Nephron (organoid): ENCODE data around the gene FLOT1.
A peak's percentile ranks its signal among the peaks of the same experiment; 100 is the strongest.
"Not testable (repeated sequence)": the region's sequence is repeated elsewhere in the genome, so short reads cannot be mapped to it uniquely, and the experiment has no call there.

Experiments used
- H3K27ac Mint-ChIP-seq, 3 experiments: 2 replicates each; pipeline ENCODE4 v1.8.0; 2020; ENCODE audit warnings: mixed read lengths in 3 of 3, mild to moderate bottlenecking in 2 of 3, moderate library complexity in 1 of 3
- H3K27me3 Mint-ChIP-seq: 2 replicates; pipeline ENCODE4 v1.8.0; 2021; ENCODE audit warnings: low read depth, mild to moderate bottlenecking, moderate library complexity, mixed read lengths
- H3K36me3 Mint-ChIP-seq: 2 replicates; pipeline ENCODE4 v1.8.0; 2020; ENCODE audit warnings: low read depth, mixed read lengths
- H3K4me1 Mint-ChIP-seq: 2 replicates; pipeline ENCODE4 v1.8.0; 2020; ENCODE audit warnings: mixed read lengths
- H3K4me3 Mint-ChIP-seq, 3 experiments: 2 replicates each; pipeline ENCODE4 v1.8.0; 2020; ENCODE audit warnings: mild to moderate bottlenecking in 3 of 3, mixed read lengths in 3 of 3, moderate library complexity in 2 of 3
- H3K9me3 Mint-ChIP-seq: 2 replicates; pipeline ENCODE4 v1.8.0; 2020; ENCODE audit warnings: mixed read lengths
- TF ChIP-seq, protein P1 (sequence below), 3 experiments: fragments of 200-600 bp; sonication (generic); IDR thresholded peaks; one replicate each; pipeline ENCODE4 v1.5.0; 2021; ENCODE audit warnings: antibody characterized with exemption in 3 of 3; ENCODE audit not compliant: unreplicated experiment in 3 of 3

Gene FLOT1

DNA sequence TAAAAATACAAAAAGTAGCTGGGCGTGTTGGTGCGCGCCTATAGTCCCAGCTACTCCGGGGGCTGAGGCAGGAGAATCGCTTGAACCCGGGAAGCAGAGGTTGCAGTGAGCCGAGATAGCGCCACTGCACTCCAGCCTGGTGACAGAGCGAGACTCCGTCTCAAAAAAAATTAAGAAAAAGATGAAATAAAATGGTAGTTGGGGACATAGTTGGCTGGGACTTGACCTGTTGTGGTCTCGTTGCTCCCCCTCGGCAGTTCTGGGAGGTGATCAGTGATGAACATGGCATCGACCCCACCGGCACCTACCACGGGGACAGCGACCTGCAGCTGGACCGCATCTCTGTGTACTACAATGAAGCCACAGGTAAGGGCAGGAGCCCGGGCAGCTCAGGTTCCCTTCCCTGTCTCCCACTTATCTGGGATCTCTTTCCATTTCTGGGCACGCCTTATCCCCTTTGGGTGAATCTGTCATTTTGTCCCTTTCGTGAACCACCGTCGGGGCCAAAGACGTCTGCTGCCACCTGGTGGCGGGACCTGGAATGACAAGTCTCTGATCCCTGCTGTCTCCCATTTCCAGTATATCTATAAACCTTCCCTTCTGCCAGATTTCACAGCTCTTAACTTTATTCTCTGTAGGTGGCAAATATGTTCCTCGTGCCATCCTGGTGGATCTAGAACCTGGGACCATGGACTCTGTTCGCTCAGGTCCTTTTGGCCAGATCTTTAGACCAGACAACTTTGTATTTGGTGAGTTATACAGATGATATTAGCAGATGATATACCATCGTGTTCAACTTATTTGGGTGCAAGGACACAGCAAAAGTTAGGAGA, 20.0 kb downstream of the FLOT1 start:
- TF ChIP-seq, protein P1, sequence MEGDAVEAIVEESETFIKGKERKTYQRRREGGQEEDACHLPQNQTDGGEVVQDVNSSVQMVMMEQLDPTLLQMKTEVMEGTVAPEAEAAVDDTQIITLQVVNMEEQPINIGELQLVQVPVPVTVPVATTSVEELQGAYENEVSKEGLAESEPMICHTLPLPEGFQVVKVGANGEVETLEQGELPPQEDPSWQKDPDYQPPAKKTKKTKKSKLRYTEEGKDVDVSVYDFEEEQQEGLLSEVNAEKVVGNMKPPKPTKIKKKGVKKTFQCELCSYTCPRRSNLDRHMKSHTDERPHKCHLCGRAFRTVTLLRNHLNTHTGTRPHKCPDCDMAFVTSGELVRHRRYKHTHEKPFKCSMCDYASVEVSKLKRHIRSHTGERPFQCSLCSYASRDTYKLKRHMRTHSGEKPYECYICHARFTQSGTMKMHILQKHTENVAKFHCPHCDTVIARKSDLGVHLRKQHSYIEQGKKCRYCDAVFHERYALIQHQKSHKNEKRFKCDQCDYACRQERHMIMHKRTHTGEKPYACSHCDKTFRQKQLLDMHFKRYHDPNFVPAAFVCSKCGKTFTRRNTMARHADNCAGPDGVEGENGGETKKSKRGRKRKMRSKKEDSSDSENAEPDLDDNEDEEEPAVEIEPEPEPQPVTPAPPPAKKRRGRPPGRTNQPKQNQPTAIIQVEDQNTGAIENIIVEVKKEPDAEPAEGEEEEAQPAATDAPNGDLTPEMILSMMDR (IDR thresholded peaks at IDR 0.05; ENCODE audit: unreplicated experiment in 3 of 3), result peak; percentile 91 to 98 (median 95)
- peak overlapping the region; percentile 83 to 99 (median 97) for H3K27ac Mint-ChIP-seq
- H3K4me1 Mint-ChIP-seq, result peaks cover 51% of the 10 kb centered on the region
- no peaks in the 10 kb centered on the region for H3K9me3 Mint-ChIP-seq
- H3K4me3 Mint-ChIP-seq, result peak overlapping the region; percentile 99
- no peaks in the 10 kb centered on the region for H3K27me3 Mint-ChIP-seq
- peaks cover 51% of the 10 kb centered on the region for H3K36me3 Mint-ChIP-seq

- Mint-ChIP-seq H3K36me3 (peaks cover 50% of the 10 kb centered on the region), H3K27ac (peak overlapping the region; percentile 83 to 99 (median 97)), H3K4me1 (peaks cover 56% of the 10 kb centered on the region), H3K4me3 (peak overlapping the region; percentile 99)
- H3K9me3 Mint-ChIP-seq, H3K27me3 Mint-ChIP-seq: not testable (repeated sequence)
These were observed 20.5 kb downstream of the FLOT1 start for GRCh38 chr6:30722025-30722279.

GRCh38 chr6:30721198-30722024, 21.1 kb downstream of the FLOT1 start:
- Mint-ChIP-seq H3K36me3 (peaks cover 47% of the 10 kb centered on the region), H3K27ac (peak overlapping the region; percentile 97 to 99 (median 99)), H3K27me3 (no peaks in the 10 kb centered on the region), H3K9me3 (no peaks in the 10 kb centered on the region), H3K4me3 (peak overlapping the region; percentile 99), H3K4me1 (peaks cover 58% of the 10 kb centered on the region)
- TF ChIP-seq, protein P1 (IDR thresholded peaks at IDR 0.05; ENCODE audit: unreplicated experiment in 3 of 3), result peak; percentile 43 to 44 (median 44)

DNA sequence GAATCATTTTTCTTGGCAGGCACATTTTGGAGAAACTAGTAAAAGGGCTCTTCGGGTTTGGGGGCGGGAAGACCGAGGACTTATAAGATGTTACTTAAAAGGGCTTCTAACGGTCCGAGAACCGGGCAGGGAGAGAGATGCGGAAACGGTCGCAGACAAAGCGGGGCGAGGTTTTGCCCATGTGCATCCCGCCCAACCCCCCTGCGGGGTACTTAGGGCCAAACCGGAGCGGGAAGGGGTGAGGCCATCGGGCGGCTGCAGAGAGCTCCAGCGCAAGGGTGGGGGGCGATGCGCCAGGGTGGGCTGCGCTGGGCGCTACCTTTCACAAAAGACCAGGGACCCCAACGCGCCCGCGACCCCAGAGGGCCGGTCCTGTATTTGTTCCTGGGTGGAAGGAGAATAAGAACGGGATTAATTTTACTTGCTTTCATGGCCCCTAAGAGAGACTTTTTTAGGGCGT, 21.7 kb downstream of the FLOT1 start:
- Mint-ChIP-seq H3K27me3 (no peaks in the 10 kb centered on the region), H3K9me3 (no peaks in the 10 kb centered on the region)

DNA sequence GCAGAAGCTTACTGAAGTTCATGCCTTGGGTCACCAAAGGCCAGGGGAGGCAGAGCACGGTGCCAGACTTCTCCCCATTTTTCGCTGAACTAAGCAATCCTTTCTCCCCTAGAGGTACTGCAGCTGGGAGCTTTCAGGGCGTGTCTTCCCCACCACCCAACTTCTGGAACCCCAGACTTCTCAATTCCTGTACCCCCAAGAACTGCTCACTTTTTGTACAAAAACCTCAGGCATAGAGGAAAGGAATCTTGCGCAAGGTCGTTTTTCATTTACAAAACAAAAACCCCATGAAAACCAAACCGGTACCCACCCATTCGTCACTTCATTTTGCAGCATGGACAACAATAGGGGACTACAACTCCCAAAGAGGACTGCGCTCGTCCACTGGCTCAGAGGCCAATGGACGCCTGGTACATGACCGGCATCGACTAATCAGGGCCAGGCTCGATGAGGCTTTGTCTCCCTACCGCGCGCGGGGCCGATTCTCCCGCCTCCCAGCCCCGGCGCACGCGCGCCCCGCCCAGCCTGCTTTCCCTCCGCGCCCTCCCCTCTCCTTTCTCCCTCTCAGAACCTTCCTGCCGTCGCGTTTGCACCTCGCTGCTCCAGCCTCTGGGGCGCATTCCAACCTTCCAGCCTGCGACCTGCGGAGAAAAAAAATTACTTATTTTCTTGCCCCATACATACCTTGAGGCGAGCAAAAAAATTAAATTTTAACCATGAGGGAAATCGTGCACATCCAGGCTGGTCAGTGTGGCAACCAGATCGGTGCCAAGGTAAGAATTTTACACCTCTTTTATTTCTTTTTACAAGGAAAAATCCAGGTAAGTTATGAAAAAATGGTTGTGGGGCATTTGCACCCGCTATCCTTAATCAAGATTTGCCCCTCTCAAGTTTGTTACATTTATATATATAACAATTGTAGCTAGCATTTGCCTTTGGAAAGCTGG, 22.4 kb downstream of the FLOT1 start, which contains the start of gene TUBB:
Gene TUBB, plus strand, starts transcription at position 562 of the 947 bp plus-strand sequence. Its CDS starts 155 bp downstream, at position 717.
- H3K27me3 Mint-ChIP-seq, result no peaks in the 10 kb centered on the region
- H3K4me1 Mint-ChIP-seq, result peaks cover 62% of the 10 kb centered on the region
- TF ChIP-seq, protein P1 (IDR thresholded peaks at IDR 0.05; ENCODE audit: unreplicated experiment in 3 of 3), result no peak
- peaks cover 44% of the 10 kb centered on the region for H3K36me3 Mint-ChIP-seq
- no peaks in the 10 kb centered on the region for H3K9me3 Mint-ChIP-seq
- peak within 1 kb of the TSS; percentile 99 for H3K4me3 Mint-ChIP-seq
- peak within 1 kb of the TSS; percentile 97 to 99 (median 99) for H3K27ac Mint-ChIP-seq

More for the DNA sequence above, 21.7 kb downstream of the FLOT1 start:
- H3K36me3 Mint-ChIP-seq, result peaks cover 46% of the 10 kb centered on the region
- peaks cover 63% of the 10 kb centered on the region for H3K4me1 Mint-ChIP-seq
- TF ChIP-seq, protein P1 (IDR thresholded peaks at IDR 0.05; ENCODE audit: unreplicated experiment in 3 of 3), result no peak
- H3K27ac Mint-ChIP-seq, result peak overlapping the region; percentile 97 to 99 (median 99)
- H3K4me3 Mint-ChIP-seq, result peak overlapping the region; percentile 99
